Neural crest cell (in vitro differentiated cells): ENCODE data around the gene B4GALT7. TPM values are rescaled to one million over a fixed set of nuclear protein-coding genes. Genes with fewer than 3 reads are reported as not detected.

Source experiments
- DNase-seq: peaks from one replicate; pipeline ENCODE4 v3.0.0; 2021; ENCODE audit warnings: low read depth, mixed read lengths, low spot score
- H3K27ac Mint-ChIP-seq: one replicate; pipeline ENCODE4 v1.8.0; 2021; ENCODE audit warnings: mild to moderate bottlenecking, mixed read lengths; ENCODE audit not compliant: unreplicated experiment
- H3K27me3 Mint-ChIP-seq: 2 replicates; pipeline ENCODE4 v1.8.0; 2021; ENCODE audit warnings: low read depth, mild to moderate bottlenecking, mixed read lengths
- H3K36me3 Mint-ChIP-seq: 2 replicates; pipeline ENCODE4 v1.8.0; 2021; ENCODE audit warnings: low read depth, mild to moderate bottlenecking, mixed read lengths
- H3K4me1 Mint-ChIP-seq: 2 replicates; pipeline ENCODE4 v1.8.0; 2021; ENCODE audit warnings: mixed read lengths
- H3K4me3 Mint-ChIP-seq: one replicate; pipeline ENCODE4 v1.8.0; 2021; ENCODE audit warnings: mild to moderate bottlenecking, mixed read lengths
- H3K9me3 Mint-ChIP-seq: 2 replicates; pipeline ENCODE4 v1.8.0; 2021; ENCODE audit warnings: mixed read lengths
- CTCF ChIP-seq: fragments of 200-600 bp; sonication (generic); conservative IDR thresholded peaks from 2 replicates; pipeline ENCODE4 v1.5.0; 2021; ENCODE audit warnings: antibody characterized with exemption, mild to moderate bottlenecking
- total RNA-seq: library from RNA; stranded (reverse); gene quantifications from 2 replicates; pipeline ENCODE4 v1.2.1, GENCODE V29; 2021

Gene B4GALT7
- total RNA-seq, 1 donor from 2014 or later: 30.1 TPM

GRCh38 chr5:177604116-177604521, 4.2 kb downstream of the B4GALT7 start:
- no peak overlapping the region for H3K27ac Mint-ChIP-seq
- peaks cover 9% of the 10 kb centered on the region for H3K27me3 Mint-ChIP-seq
- peaks cover 4% of the 10 kb centered on the region for H3K36me3 Mint-ChIP-seq
- peaks cover 33% of the 10 kb centered on the region for H3K4me1 Mint-ChIP-seq
- H3K4me3 Mint-ChIP-seq: no peak overlapping the region
- H3K9me3 Mint-ChIP-seq: no peaks in the 10 kb centered on the region
- no peak for DNase-seq
- TF ChIP-seq CTCF: no peak

GRCh38 chr5:177604656-177605055, 4.7 kb downstream of the B4GALT7 start:
- TF ChIP-seq CTCF: no peak
- peak overlapping the region; percentile 51 for H3K4me3 Mint-ChIP-seq
- H3K27me3 Mint-ChIP-seq: peaks cover 7% of the 10 kb centered on the region
- peaks cover 32% of the 10 kb centered on the region for H3K4me1 Mint-ChIP-seq
- H3K27ac Mint-ChIP-seq: no peak overlapping the region
- DNase-seq: no peak
- H3K36me3 Mint-ChIP-seq: peaks cover 4% of the 10 kb centered on the region
- H3K9me3 Mint-ChIP-seq: no peaks in the 10 kb centered on the region

- peak overlapping the region; percentile 51 for H3K4me3 Mint-ChIP-seq
- peaks cover 7% of the 10 kb centered on the region for H3K27me3 Mint-ChIP-seq
- TF ChIP-seq CTCF: no peak
- H3K4me1 Mint-ChIP-seq: peaks cover 32% of the 10 kb centered on the region
- H3K36me3 Mint-ChIP-seq: peaks cover 4% of the 10 kb centered on the region
- H3K9me3 Mint-ChIP-seq: no peaks in the 10 kb centered on the region
- H3K27ac Mint-ChIP-seq: no peak overlapping the region
- DNase-seq: no peak
These were observed 5.1 kb downstream of the B4GALT7 start for GRCh38 chr5:177605078-177605477.

GRCh38 chr5:177605667-177606066, 5.7 kb downstream of the B4GALT7 start:
- Mint-ChIP-seq H3K27me3 (peaks cover 3% of the 10 kb centered on the region), H3K4me3 (peak overlapping the region; percentile 51), H3K36me3 (peaks cover under 1% of the 10 kb centered on the region), H3K9me3 (no peaks in the 10 kb centered on the region), H3K27ac (no peak overlapping the region), H3K4me1 (peaks cover 28% of the 10 kb centered on the region)
- no peak for DNase-seq
- TF ChIP-seq CTCF: no peak

GRCh38 chr5:177606071-177607051, 6.4 kb downstream of the B4GALT7 start:
- Mint-ChIP-seq H3K4me3 (peak overlapping the region; percentile 38), H3K4me1 (peaks cover 21% of the 10 kb centered on the region), H3K27ac (no peak overlapping the region), H3K9me3 (no peaks in the 10 kb centered on the region), H3K36me3 (no peaks in the 10 kb centered on the region), H3K27me3 (peaks cover 3% of the 10 kb centered on the region)
- TF ChIP-seq CTCF: no peak
- no peak for DNase-seq
